ENCODE measurements around the gene RHOXF1.
"Not testable (repeated sequence)": the region's sequence is repeated elsewhere in the genome, so short reads cannot be mapped to it uniquely, and the experiment has no call there.

The RHOXF1 gene, protein sequence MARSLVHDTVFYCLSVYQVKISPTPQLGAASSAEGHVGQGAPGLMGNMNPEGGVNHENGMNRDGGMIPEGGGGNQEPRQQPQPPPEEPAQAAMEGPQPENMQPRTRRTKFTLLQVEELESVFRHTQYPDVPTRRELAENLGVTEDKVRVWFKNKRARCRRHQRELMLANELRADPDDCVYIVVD
- 0 to 0.14 reads per million in 2 donors for total RNA-seq

DNA sequence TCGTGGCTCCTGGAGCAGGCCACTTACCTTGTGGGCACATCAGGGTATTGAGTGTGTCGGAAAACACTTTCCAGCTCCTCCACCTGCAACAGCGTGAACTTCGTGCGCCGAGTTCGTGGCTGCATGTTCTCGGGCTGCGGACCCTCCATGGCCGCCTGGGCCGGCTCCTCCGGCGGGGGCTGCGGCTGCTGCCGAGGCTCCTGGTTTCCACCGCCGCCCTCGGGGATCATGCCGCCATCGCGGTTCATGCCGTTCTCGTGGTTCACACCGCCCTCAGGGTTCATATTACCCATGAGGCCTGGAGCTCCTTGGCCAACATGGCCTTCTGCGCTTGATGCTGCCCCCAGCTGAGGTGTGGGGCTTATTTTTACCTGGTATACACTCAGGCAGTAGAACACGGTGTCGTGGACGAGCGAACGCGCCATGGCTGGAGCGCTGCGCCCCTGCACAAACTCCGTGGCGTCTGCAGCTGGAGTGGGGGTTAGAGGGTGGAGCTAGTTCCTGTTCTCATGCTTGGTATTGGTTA is at the start of gene RHOXF1:
RHOXF1 (minus strand) TSS at position 476 of the 526 bp plus-strand sequence; CDS start at position 425, 51 bp downstream.
- DNase-seq = no peak

DNA sequence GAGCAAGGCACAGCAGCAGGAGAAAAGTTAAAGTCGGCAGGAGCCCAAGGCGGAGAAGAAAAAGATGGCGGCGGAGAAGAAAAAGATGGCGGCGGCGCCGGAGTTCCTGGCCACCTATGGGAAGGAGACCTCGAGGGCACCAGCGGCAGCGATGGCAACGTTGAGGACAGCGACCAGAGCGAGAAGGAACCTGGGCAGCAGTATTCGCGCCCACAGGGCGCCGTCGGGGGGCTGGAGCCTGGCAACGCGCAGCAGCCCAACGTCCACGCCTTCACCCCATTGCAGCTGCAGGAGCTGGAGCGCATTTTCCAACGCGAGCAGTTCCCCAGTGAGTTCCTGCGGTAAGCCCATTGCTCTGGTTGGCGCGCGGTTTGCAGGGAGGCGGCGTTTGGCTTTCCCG is 43.4 kb upstream of the RHOXF1 start:
- not testable (repeated sequence) for DNase-seq

DNA sequence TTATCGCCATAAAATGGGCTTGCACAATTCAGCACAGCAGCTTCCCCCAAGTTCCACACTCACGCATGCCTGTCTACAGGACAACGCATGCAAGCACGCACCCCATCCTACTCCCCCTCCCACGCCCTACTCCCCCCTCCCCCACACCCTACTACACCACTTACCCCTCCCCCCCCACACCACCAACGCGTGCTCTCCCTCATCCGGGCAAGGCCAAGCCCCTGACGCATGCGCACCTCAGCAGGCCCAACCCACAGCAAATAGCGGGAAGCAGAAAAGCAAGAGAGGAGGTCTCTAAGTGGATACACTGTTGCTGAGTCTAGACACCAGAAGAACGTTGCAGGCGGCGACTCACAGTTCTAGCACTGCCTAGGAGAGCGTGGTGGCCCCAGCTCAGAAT is 42.6 kb upstream of the RHOXF1 start, which contains the start of gene RHOXF2:
RHOXF2 (plus strand) TSS at position 301 of the 400 bp plus-strand sequence. CDS start 138 bp downstream, outside the sequence.
- DNase-seq = not testable (repeated sequence)

DNA sequence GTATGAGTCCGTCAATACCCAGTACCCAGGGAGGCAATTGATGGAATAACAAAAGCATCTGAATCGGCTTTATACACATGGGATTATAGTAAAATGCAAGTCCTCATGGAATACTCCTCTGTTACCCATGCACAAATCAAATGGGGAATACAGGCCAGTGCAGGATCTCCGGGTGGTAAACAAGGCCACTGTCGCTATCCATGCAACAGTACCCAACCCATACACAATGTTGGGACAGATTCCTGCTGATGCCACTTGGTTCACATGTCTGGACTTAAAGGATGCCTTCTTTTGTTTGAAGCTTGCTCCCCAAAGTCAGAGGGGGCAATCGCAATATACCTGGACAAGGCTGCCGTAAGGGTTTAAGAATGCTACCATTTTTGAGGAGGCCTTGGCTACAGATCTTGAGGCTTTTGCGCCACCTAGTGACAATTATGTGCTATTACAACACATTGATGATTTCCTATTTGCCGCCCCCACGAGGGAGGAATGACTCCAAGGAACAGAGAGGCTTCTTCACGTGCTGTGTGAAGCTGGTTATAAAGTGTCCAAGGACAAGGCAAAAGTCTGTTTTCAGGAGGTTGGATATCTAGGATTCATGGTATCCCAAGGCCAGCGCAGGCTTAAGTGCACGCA is 34.5 kb upstream of the RHOXF1 start:
- not testable (repeated sequence) for DNase-seq

DNA sequence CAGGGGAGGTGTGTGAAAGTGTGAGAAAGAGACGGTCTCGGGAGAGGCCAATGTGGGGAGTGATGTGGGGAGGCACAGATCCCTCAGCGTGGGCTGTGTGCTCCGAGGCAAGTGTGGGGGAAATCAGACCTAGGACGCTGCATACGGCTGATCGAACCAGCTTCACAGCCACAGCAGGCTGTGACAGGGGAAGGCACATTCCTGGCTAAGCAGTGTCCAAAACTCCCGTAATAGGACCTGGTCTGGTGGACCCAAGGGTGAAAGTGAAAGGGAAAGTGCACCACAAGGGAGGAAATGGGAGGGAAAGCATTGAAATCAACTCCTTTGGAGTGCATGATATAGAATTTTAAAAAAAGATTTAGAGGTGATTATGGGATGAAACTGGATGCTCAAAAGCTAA is 31.8 kb upstream of the RHOXF1 start:
- no peak for DNase-seq

DNA sequence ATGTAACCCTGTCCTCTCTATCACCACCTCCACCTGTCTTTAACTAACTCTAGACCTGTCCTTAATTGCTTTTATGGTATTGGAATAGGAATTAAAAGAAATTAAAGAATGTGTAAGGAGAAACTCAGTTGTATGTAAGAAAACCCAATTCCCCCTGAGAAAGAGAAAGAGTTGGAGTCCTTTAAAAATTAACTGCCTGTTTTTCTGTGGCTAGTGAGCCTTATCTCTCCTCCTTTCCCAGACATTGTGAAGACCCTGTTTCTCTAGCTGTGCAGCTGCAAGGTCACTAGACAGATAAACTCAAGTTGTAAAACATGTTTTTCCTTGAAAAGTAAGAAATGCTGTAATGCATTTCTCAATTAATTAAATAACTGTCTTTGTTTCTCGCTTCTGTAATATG is 30.6 kb upstream of the RHOXF1 start:
- DNase-seq = not testable (repeated sequence)

DNA sequence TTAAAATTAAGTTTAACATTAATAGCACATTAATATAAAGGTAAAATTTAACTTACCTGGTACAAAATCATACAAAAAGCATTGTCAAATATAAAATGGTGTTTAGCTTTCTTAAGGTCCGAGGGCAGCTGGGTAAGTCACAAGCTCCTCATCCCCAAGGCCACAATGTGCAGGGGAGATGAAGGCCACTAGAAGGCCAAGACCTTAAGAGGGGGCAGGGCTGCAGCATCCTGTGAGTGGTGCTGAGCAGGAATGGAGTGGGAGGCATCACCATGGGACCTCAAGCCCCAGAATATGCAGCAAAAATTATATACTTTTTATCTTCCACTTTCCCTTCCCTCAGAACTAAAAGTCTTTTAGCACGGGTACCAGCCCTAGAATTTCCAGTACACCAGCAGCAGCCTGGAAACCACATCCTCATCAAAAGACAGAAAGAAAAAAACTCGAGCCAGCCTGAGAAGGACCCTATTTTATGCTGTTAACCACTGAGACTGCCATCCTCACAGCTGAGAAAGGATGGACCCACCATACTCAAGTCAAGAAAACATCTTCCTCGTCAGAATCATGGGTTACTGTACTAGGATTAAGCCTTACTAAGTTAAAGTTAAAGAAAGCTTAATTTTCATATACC is 29.7 kb upstream of the RHOXF1 start:
- no peak for DNase-seq

DNA sequence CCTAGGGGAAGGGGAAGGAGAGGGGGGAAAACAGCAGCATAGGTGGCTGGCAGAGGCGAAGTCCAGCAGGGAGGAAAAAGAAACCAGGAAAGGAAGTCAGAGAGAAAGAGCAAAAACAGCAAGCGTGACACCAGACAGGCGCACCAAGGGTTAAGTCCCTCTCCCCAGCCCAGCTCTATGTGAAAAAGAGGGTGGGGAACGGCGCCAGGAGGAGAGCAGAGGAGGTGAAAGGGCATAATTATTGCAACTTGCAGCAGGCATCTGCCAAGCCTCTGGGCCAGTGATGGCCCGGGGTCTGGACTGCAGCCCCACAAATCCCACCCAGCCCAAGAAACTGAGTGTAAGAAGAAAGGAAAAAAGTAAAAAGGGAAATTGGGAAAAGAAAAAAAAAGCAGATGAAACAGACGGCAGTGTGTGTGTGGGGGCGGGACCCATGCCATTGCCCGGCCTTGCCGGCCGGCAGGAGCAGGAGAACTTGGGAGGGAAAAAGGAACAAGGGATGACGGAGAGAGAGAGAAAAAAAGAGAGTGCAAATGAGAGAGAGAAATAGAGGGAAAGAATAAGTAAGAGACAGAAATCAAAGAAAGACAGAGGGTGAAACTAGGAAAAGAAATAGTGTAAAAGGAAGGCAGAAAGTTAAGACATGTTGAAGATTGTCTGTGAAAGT is 28.6 kb upstream of the RHOXF1 start:
- no peak for DNase-seq

DNA sequence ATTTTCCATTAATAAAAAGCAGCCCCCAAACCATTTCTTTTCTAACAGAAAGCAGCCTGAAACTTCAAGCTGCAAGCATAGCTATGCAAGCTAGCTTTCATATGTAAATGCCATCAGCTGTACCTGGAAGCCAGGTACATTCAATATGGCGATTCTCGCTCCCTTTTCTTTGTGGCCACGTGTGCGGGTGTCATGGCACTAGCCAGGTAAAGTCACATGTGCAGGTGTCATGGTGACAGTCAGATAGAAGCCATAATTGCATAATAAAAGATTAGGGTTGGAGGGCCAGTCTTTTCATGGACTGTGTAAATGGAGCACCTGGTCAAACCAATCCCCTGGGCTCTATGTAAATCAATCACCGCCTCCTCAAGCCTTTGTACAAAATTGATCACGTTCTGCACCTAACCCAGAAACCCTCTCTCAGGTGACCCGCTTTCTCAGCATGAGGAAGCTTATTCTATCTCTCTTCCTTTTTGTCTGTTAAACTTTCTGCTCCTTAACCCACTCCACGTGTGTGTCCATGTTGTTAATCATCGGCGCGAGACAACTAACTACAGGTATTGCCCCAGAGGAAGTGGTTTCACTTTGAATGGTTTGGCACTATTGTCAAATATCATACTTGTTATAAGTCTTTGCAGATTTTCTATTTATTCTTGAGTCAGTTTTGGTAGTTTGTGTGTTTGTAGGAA is 24.7 kb upstream of the RHOXF1 start:
- DNase-seq = no peak

DNA sequence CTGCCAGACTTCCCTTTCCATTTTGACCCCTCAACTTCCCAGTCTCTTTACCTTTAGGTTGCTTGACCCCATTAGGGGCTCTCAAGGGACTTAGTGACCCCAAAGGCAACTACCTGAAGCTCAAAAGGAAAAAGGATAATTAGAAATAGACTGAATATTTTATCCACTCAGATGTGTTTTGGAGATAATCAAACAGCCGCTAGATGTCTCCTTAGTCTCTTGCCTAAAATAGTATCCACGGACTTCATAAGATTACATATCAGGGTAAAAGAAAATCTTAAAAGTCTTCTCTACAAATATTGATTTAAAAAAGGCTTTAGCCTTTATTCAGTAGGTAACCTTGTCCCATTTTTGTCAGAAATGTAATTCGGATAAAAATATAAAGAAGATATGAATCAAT is 21.7 kb upstream of the RHOXF1 start:
- no peak for DNase-seq

DNA sequence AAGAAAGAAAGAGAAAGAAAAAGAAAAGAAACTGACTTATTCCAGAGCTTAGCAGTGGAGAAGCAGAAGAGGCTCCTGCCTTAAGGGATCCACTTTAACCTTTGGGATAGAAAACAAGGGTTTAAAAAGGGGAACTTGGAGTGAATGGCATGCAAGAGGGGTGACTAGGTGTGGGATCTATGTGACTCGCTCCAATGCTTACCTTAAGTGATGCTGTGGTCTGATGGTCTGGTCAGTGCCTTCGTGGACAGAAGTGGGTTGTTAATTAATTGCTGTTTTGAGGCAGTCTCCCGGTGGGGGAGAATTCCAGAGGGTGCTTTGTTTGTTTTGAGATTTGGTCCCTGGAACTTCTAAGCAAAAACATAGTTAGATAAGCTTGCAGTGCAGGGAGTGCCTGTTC is 21.1 kb upstream of the RHOXF1 start:
- no peak for DNase-seq

DNA sequence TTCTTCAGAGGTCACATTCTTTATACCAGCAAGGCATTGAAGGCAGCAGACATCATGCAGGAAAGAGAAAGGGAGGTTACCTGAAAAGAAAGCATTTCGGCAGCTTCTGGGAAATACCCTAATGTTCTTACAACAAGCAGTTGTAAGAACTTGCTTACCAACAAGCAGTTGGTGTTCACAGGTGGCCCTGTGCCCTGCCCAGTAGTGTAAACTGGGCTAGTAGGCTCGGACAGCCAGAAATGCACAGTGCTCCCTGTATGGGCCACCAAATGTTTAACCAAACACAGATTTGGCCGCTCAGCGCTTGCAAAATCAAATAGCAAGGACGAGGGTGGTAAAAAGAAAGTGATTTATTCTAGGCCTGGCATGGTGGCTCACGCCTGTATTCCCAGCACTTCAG is 20.4 kb upstream of the RHOXF1 start:
- DNase-seq = no peak

DNA sequence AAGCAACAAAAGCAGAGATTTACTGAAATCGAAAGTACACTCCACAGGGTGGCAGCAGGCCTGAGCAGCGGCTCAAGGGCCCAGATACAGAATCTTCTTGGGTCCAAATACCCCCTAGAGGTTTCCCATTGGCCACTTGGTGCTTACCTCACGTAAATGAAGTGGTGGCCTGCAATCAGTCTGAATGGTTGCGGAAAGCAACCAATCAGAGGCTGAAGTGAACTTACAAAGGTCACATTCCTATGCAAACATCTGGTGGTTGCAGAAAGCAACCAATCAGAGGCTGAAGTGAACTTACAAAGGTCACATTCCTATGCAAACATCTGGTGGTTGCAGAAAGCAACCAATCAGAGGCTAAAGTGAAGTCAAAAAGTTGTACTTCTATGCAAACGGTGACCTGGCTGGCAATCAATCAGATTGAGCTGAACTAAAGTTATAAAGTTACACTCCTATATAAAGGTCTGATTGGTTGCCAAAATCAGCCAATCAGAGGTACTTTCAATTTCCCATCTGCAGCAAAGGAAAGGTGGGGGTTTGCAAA is 12.7 kb upstream of the RHOXF1 start:
- DNase-seq = not testable (repeated sequence)

DNA sequence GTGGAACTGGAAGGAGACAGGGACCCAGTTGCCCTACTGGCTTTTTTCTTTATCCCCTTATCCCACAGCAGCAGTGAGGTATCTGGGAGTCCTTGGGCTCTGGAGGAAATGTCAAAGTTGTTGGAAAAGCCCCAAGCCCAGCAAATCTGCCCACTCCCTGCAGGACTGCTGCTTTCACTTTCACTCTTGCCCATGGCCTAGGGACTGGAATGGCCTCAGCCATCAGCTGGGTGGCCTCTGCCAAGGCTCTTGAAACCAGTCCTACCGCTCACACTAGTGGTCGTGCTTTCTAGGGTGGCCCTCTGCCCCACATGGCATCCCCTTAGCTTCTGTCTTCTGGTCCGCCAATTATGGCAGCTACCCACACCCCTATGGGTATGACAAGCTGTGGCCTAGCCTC is 9.7 kb upstream of the RHOXF1 start:
- DNase-seq = no peak

DNA sequence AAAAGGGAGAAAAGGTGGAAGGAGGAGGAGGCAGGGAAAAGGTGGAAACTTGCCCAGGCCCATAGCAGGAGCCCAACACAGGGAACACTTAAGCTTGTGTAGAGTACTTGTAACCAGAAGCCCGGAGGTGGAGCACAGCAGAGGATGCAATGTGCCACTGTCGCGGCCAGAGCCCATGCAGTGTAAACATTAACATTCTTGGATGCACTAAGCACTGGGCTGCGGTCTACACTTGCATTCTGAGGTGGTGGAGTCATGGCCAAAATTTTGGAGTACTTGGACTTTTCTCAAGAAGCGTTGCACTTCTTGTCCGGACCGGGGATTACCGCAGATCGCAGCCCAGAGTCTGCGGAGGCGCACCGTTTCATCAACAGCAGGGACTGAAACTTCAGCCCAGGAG is 4.5 kb upstream of the RHOXF1 start:
- DNase-seq = no peak

DNA sequence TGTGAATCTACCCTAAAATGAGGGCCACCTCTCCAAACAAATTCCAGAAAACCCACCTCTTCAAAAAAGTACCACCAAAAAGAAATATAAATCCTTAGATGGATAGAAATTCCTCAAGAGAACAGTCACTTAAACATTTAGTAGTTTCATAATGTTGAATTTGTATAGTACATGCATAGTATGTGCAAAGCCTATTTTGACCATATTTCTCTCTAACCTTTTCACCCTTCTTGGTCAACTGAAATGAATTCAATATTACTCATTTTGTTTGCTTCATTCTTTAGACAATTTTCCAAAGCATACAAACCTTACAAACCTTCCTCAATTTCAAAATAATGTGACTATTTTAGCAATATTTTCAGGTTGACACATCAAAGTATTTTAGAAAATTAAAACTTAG is 4.1 kb downstream of the RHOXF1 start:
- DNase-seq = no peak

DNA sequence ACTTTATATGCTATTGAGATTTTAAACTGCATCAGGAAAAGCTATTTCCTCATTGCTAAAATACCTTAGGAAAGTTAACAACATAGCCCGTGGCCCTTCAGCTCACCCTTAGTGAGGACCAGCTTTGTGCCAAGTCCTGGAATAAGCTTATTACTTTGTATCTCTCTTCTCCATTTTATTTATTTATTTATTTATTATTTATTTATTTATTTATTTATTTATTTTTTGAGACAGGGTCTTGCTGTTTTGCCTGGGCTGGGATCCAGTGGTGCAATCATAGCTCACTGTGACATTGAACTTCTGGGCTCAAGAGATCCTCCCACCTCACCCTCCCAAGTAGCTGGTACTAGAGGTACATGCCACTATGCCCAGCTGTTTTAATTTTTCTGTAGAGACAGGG is 6.3 kb downstream of the RHOXF1 start:
- no peak for DNase-seq

DNA sequence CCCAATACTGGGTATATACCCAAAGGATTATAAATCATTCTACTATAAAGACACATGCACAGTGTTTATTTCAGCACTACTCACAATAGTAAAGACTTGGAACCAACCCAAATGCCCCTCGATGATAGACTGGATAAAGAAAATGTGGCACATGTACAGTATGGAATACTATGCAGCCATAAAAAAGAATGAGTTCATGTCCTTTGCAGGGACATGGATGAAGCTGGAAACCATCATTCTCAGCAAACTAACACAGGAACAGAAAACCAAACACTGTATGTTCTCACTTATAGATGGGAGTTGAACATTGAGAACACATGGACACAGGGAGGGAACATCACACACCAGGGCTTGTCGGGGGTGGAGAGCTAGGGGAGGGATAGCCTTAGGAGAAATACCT is 11.0 kb downstream of the RHOXF1 start:
- DNase-seq = not testable (repeated sequence)

DNA sequence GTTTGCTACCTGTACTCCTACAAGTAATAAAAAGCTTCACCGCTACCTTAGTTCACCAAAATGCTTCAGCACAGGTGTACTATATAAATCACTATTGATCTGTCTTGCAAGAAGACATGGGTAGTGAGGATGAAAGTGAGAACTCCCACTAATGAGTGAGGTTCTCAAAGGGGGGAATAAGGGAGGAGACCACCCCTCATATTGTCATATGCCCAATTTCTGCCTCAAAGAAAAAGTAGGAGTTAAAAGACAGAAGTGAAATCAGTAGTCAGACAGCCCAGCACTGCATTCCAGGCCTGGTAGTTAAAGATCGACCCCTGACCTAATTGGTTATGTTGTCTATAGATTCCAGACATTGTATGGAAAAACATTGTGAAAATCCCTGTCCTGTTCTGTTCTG is 14.7 kb downstream of the RHOXF1 start:
- DNase-seq = not testable (repeated sequence)

DNA sequence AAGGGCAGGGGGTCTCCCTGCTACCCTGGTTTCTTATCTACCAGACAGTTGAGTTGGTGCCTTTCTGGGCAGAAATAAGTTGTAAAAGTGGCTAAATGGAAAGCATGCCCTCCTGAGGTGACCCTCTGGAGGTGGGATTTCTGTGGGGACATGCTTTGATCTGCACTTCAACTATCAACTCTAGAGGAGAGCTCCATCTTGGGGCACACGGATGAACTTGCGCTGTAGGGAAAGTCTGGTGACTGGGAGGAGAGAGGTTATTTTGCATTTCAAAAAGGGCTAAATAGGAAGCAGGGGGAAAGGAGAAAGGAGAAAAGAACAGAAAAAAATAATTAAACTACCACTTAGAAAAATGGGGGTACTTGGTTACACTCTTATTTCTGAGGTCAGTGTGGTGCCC is 25.5 kb downstream of the RHOXF1 start:
- DNase-seq = no peak

DNA sequence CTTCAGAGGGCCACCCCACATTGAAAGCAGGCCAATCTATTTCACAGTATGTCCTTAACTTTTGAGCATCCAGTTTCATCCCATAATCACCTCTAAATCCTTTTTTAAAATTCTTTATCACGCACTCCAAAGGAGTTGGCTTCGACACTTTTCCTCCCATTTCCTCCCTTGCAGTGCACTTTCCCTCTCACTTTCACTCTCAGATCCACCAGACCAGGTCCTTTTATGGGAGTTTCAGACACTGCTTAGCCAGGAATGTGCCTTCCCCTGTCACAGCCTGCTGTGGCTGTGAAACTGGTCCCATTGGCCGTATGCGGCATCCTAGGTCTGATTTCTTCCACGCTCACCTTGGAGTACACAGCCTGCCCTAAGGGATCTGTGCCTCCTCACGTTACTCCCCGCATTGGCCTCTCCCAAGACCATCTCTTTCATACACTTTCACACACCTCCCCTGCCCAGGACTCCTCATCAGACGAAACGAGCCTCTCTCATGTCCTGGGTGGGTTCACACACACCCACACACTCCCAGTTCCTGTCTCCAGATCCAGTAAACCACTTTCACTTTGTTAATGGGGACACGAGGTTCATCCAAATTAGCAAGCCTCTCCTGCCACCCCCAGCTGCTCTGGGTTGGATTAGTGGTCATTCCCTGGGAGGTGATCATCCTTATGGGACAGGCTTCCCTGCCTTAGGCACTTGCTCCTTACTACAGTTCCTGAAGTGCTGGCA is 28.3 kb downstream of the RHOXF1 start:
- no peak for DNase-seq
